Activated CD8-positive, alpha-beta T cell treated with anti-CD3 and anti-CD28 coated beads for 36 hours (primary cell): ENCODE data around the gene CPT1C. TPM values are rescaled to one million over a fixed set of nuclear protein-coding genes. Genes with fewer than 3 reads are reported as not detected.

Experiments
- ATAC-seq: fragments of 200-7000 bp; cut with Tn5 transposase; one replicate; pipeline ENCODE4 v1.10.0; 2021; ENCODE audit warnings: mild to moderate bottlenecking, moderate library complexity
- CTCF ChIA-PET: fragments of 350-600 bp; sonication (Branson Sonifier 250); formaldehyde crosslinking; loops from one replicate; lab custom pipeline; 2021; ENCODE audit warnings: antibody characterized with exemption; lab: Charles Lee
- POLR2A ChIA-PET: fragments of 350-600 bp; sonication (Branson Sonifier 250); formaldehyde crosslinking; loops from one replicate; lab custom pipeline; 2021; ENCODE audit warnings: antibody characterized with exemption; lab: Charles Lee
- DNase-seq: peaks from one replicate; pipeline ENCODE4 v3.0.0-alpha.2; 2020
- H3K27ac Mint-ChIP-seq: one replicate; pipeline ENCODE4 v1.8.0; 2021; ENCODE audit warnings: mild to moderate bottlenecking, mixed read lengths
- H3K27me3 Mint-ChIP-seq: one replicate; pipeline ENCODE4 v1.8.0; 2021; ENCODE audit warnings: mixed read lengths
- H3K36me3 Mint-ChIP-seq: one replicate; pipeline ENCODE4 v1.8.0; 2021; ENCODE audit warnings: low read depth, mixed read lengths
- H3K4me1 Mint-ChIP-seq: one replicate; pipeline ENCODE4 v1.8.0; 2021; ENCODE audit warnings: low read depth, mixed read lengths
- H3K4me3 Mint-ChIP-seq: one replicate; pipeline ENCODE4 v1.8.0; 2021; ENCODE audit warnings: mild to moderate bottlenecking, moderate library complexity, mixed read lengths
- H3K9me3 Mint-ChIP-seq: one replicate; pipeline ENCODE4 v1.8.0; 2021; ENCODE audit warnings: mixed read lengths
- CTCF ChIP-seq: fragments of 200-600 bp; IDR thresholded peaks from one replicate; pipeline ENCODE4 v1.8.0; 2022; ENCODE audit warnings: antibody characterized with exemption, mild to moderate bottlenecking
- intact Hi-C: fragments of 100-400 bp; cut with micrococcal nuclease; formaldehyde crosslinking; loops from one replicate; pipeline ENCODE4 v1.10.0; 2022
- total RNA-seq, 2 experiments: library from RNA; stranded (reverse); gene quantifications; one replicate each; pipeline ENCODE4 v1.2.3, GENCODE V29; 2021

Gene CPT1C
- total RNA-seq, 2 experiments from 2014 or later: 0.69 to 1.0 TPM

GRCh38 chr19:49746206-49746958 lies 55.5 kb downstream of the CPT1C start:
- no peak for TF ChIP-seq CTCF

GRCh38 chr19:49749055-49749716 lies 58.3 kb downstream of the CPT1C start:
- DNase-seq: no peak
- Mint-ChIP-seq H3K9me3 (no peaks in the 10 kb centered on the region), H3K27ac (no peak overlapping the region), H3K27me3 (no peaks in the 10 kb centered on the region), H3K4me3 (no peak overlapping the region), H3K4me1 (no peaks in the 10 kb centered on the region), H3K36me3 (no peaks in the 10 kb centered on the region)
- CTCF ChIA-PET: interaction anchor here (0.7 kb wide), 1 partner anchor 10 kb away, joined by 3 read pairs; no protein-coding TSS in a partner anchor
- POLR2A ChIA-PET: interaction anchor here (0.5 kb wide), 1 partner anchor 167 kb away, joined by 3 read pairs; no protein-coding TSS in a partner anchor
- ATAC-seq: peak; percentile 40
- TF ChIP-seq CTCF: no peak
- intact Hi-C loops: no loop called here

More at GRCh38 chr19:49746206-49746958, 55.5 kb downstream of the CPT1C start:
- Mint-ChIP-seq H3K9me3 (no peaks in the 10 kb centered on the region), H3K4me1 (no peaks in the 10 kb centered on the region), H3K36me3 (no peaks in the 10 kb centered on the region), H3K27me3 (no peaks in the 10 kb centered on the region), H3K4me3 (no peak overlapping the region), H3K27ac (no peak overlapping the region)
- ChIA-PET CTCF (interaction anchor here (0.7 to 0.9 kb wide), 2 partner anchors 14 to 29 kb away, joined by 3 to 4 read pairs; no protein-coding TSS in a partner anchor), POLR2A (no interaction called here)
- ATAC-seq (peak; percentile 93), DNase-seq (peak; percentile 80)
- intact Hi-C loops: no loop called here

DNA sequence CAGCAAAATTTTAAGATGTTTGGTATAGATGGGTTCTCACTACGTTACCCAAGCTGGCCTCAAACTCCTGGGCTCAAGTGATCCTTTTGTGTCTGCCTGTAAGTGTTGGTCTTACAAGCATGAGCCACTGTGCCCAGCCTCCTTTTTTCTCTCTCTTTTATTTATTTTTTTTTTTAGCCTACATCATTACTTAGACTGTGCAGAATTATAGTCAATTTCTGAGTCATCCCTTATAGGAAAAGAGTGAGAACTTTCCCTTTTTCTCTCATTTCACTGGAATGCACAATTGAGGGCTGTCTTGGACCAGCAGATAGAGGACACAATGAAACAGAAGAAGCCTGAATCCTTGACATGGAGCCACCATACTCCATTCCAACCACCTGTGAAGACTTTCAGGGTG lies 58.9 kb downstream of the CPT1C start:
- ATAC-seq: no peak
- no peak for DNase-seq
- ChIA-PET POLR2A (no interaction called here), CTCF (no interaction called here)
- Mint-ChIP-seq H3K9me3 (no peaks in the 10 kb centered on the region), H3K4me1 (no peaks in the 10 kb centered on the region), H3K27me3 (no peaks in the 10 kb centered on the region), H3K36me3 (no peaks in the 10 kb centered on the region), H3K4me3 (no peak overlapping the region), H3K27ac (no peak overlapping the region)
- intact Hi-C loops: no loop called here
- no peak for TF ChIP-seq CTCF

DNA sequence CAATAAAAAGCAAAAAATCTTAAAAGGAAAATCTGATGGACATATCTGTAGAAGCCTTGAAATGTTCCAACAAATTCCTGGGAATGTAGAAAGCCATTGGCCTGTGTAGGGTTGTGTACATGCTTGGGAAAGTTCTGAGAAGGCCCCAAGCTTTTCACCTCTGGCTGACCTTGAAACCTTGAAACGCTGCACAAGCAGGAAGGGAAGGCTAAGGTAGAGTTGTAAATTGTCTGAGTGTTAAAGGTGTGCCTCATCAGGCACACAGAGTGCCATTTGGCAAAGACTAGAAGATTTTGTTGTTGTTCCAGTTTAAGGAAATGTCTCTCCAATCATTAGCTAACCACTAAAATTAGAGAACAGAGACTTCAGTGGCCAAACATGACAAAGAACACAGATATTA lies 61.8 kb downstream of the CPT1C start:
- Mint-ChIP-seq H3K36me3 (peaks cover 1% of the 10 kb centered on the region), H3K4me3 (no peak overlapping the region), H3K27ac (no peak overlapping the region), H3K4me1 (no peaks in the 10 kb centered on the region), H3K27me3 (no peaks in the 10 kb centered on the region), H3K9me3 (peaks cover 2% of the 10 kb centered on the region)
- TF ChIP-seq CTCF: no peak
- intact Hi-C loops: no loop called here
- ChIA-PET POLR2A (interaction anchor here (0.6 kb wide), 1 partner anchor 19 kb away, joined by 3 read pairs; no protein-coding TSS in a partner anchor), CTCF (interaction anchor here (1.5 kb wide), 1 partner anchor 35 kb away, joined by 4 read pairs; no protein-coding TSS in a partner anchor)
- no peak for ATAC-seq
- no peak for DNase-seq

- ChIA-PET POLR2A (no interaction called here), CTCF (interaction anchor here (1.1 kb wide), 1 partner anchor 38 kb away, joined by 4 read pairs; no protein-coding TSS in a partner anchor)
- intact Hi-C loops: no loop called here
- H3K27ac Mint-ChIP-seq: no peak overlapping the region
- H3K27me3 Mint-ChIP-seq: no peaks in the 10 kb centered on the region
- peaks cover 2% of the 10 kb centered on the region for H3K9me3 Mint-ChIP-seq
- ATAC-seq (no peak), DNase-seq (no peak)
- H3K4me3 Mint-ChIP-seq: no peak overlapping the region
- TF ChIP-seq CTCF: no peak
- H3K36me3 Mint-ChIP-seq: peaks cover 1% of the 10 kb centered on the region
- H3K4me1 Mint-ChIP-seq: no peaks in the 10 kb centered on the region
These were observed 65.0 kb downstream of the CPT1C start for GRCh38 chr19:49755956-49756355.
